Panc1 (cell line): Measurements from ENCODE around the gene PRAMEF5. TPM values are rescaled to one million over a fixed set of nuclear protein-coding genes. Genes with fewer than 3 reads are reported as not detected.
"Not testable (repeated sequence)": the region's sequence is repeated elsewhere in the genome, so short reads cannot be mapped to it uniquely, and the experiment has no call there.

Experiments used
- ATAC-seq: fragments of 200-7000 bp; cut with Tn5 transposase; 2 replicates; pipeline ENCODE4 v1.9.1; 2020; ENCODE audit warnings: mild to moderate bottlenecking, moderate library complexity
- Bru-seq: library from RNA; stranded (reverse); fragments of 400-500 nt; gene quantifications from one replicate; lab custom pipeline; 2021; lab: Mats Ljungman, UMichigan
- BruChase-seq, 2 experiments: library from RNA; stranded (reverse); fragments of 400-500 nt; gene quantifications; one replicate each; lab custom pipeline; 2021; lab: Mats Ljungman, UMichigan
- BruUV-seq: library from RNA; stranded (reverse); fragments of 400-500 nt; replicated peaks from 2 replicates; lab custom pipeline; 2021; lab: Mats Ljungman, UMichigan
- CTCF ChIA-PET: fragments of 300-600 bp; sonication (Branson Sonifier 250); formaldehyde crosslinking; loops from one replicate; lab custom pipeline; 2022; ENCODE audit warnings: antibody characterized with exemption; lab: Charles Lee
- POLR2A ChIA-PET: fragments of 300-600 bp; sonication (Branson Sonifier 250); formaldehyde crosslinking; loops from one replicate; lab custom pipeline; 2022; ENCODE audit warnings: antibody characterized with exemption; lab: Charles Lee
- DNase-seq: peaks from one replicate; pipeline ENCODE4 v3.0.0-alpha.2; 2010; ENCODE audit warnings: low read depth, low spot score
- H3K27ac ChIP-seq: 2 replicates; pipeline ENCODE4 v1.5.1; 2011; ENCODE audit warnings: mild to moderate bottlenecking, low read length, inconsistent platforms
- H3K27me3 ChIP-seq: fragments of 200-500 bp; sonication (Bioruptor generic); 2 replicates; pipeline ENCODE4 v1.6.0; 2014; ENCODE audit warnings: low read length, inconsistent platforms; ENCODE audit not compliant: control insufficient read depth, insufficient read depth
- H3K36me3 ChIP-seq: fragments of 200-500 bp; sonication (Bioruptor generic); 2 replicates; pipeline ENCODE4 v1.5.1; 2014; ENCODE audit warnings: inconsistent platforms, mild to moderate bottlenecking, low read length, moderate library complexity; ENCODE audit not compliant: control insufficient read depth, insufficient read depth
- H3K4me1 ChIP-seq: 2 replicates; pipeline ENCODE4 v1.5.1; 2011; ENCODE audit warnings: inconsistent platforms, mild to moderate bottlenecking, low read length, moderate library complexity; ENCODE audit not compliant: control insufficient read depth, insufficient read depth
- H3K4me3 ChIP-seq, 2 experiments: 2 replicates each; pipeline ENCODE4 v1.5.1; 2011 to 2012; ENCODE audit warnings: low read depth in 2 of 2, low read length in 2 of 2, mild to moderate bottlenecking in 2 of 2, inconsistent platforms in 1 of 2, moderate library complexity in 1 of 2
- H3K9me3 ChIP-seq: fragments of 200-500 bp; sonication (Bioruptor generic); 2 replicates; pipeline ENCODE4 v1.5.1; 2014; ENCODE audit warnings: low read depth, mild to moderate bottlenecking, inconsistent platforms, low read length, moderate library complexity; ENCODE audit not compliant: control insufficient read depth, insufficient read depth
- in situ Hi-C: cut with HindIII; loops from 2 replicates; pipeline ENCODE4 v1.10.0; 2016; ENCODE audit warnings: low sequenced_read_pairs, low pct_unique_long_range_greater_than_20kb
- intact Hi-C: fragments of 100-400 bp; cut with micrococcal nuclease; formaldehyde crosslinking; loops from one replicate; pipeline ENCODE4 v1.10.0; 2022; ENCODE audit not compliant: unreplicated experiment
- long read RNA-seq: library from polyadenylated mRNA; unstranded; transcript quantifications from one replicate; pipeline ENCODE4 v2.0.0, GENCODE V29; 2021; ENCODE audit not compliant: unreplicated experiment
- polyA plus RNA-seq: library from polyadenylated mRNA; unstranded; fragments of >200 nt; gene quantifications from one replicate; pipeline ENCODE4 v1.2.1, GENCODE V29; 2012; ENCODE audit warnings: missing spikeins; ENCODE audit not compliant: insufficient read length
- total RNA-seq: library from RNA; stranded (reverse); gene quantifications from one replicate; pipeline ENCODE4 v1.2.1, GENCODE V29; 2021; ENCODE audit not compliant: unreplicated experiment

PRAMEF5 gene
- not detected for total RNA-seq
- not detected for polyA plus RNA-seq
- Bru-seq, nascent RNA: not detected
- BruChase-seq, experiment 1, labeled RNA remaining after a 2-hour chase: not detected
- not detected for BruChase-seq, experiment 2, labeled RNA remaining after a 6-hour chase
- long read RNA-seq: 0 reads

DNA sequence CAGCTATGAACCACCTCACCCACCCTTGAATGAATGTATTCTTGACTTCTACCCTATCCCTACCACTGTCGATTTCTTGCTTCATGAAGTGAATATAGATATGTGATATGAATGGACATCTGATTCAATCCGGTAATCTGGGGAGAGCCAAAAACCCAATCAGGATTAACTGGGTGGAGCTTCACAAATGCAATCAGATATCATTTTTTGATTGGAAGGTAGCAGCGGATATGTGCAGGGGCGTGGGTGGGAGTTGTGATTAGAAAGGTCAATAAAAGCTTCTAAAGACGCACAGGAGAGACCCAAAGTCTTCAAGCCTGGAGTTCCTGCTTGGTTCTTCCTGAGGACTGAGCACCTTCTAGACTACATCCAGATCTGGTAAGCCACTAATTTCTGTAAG is at the start of gene PRAMEF5:
PRAMEF5 (plus strand) TSS at position 301 of the 400 bp plus-strand sequence. CDS start 5,071 bp downstream, outside the sequence.
- POLR2A ChIA-PET, BruUV-seq, H3K36me3 ChIP-seq, H3K9me3 ChIP-seq, H3K4me1 ChIP-seq, intact Hi-C loops, ATAC-seq, CTCF ChIA-PET, in situ Hi-C loops, H3K27ac ChIP-seq, DNase-seq, H3K4me3 ChIP-seq, H3K27me3 ChIP-seq: not testable (repeated sequence)

DNA sequence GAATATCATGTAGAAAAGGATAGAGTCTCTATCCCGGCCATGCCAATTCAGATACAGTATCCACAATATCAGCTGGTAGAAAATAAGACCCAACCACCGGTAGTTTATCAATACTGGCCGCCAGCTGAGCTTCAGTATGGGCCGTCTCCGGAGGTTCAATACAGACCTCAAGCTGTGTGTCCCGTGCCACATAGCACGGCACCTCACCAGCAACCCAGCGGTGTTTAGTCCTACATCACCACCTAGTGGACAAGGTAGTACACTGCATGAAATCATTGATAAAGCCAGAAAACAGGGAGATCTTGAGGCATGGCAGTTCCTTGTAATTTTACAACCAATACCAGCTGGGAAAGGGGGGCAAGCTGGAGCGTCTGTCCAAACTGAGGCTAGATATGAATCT is 45.3 kb upstream of the PRAMEF5 start:
- H3K9me3 ChIP-seq, POLR2A ChIA-PET, BruUV-seq, intact Hi-C loops, CTCF ChIA-PET, in situ Hi-C loops, DNase-seq, H3K4me3 ChIP-seq, H3K36me3 ChIP-seq, ATAC-seq, H3K4me1 ChIP-seq, H3K27me3 ChIP-seq, H3K27ac ChIP-seq: not testable (repeated sequence)

DNA sequence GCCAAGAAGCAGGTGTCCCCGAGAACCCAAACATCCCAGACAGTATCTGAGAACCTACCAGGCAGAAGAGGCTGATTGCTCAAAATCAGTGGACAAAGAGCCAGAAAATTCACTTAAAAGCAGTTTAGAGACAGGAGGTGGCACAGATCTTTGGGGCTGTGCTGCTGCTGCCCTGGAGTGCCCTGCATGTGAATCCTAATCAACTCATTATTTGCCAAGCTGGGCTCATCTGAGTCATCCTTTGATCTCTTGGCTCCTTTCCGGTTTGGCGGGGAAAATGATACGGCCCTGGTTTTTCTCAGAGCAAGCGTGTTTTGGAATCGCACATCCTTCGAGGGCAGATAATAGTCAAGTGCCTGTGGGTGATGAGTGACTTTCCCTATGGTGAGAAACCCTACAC is 37.4 kb upstream of the PRAMEF5 start:
- H3K4me3 ChIP-seq, DNase-seq, H3K27me3 ChIP-seq, POLR2A ChIA-PET, ATAC-seq, intact Hi-C loops, H3K36me3 ChIP-seq, H3K9me3 ChIP-seq, H3K4me1 ChIP-seq, BruUV-seq, in situ Hi-C loops, CTCF ChIA-PET, H3K27ac ChIP-seq: not testable (repeated sequence)

DNA sequence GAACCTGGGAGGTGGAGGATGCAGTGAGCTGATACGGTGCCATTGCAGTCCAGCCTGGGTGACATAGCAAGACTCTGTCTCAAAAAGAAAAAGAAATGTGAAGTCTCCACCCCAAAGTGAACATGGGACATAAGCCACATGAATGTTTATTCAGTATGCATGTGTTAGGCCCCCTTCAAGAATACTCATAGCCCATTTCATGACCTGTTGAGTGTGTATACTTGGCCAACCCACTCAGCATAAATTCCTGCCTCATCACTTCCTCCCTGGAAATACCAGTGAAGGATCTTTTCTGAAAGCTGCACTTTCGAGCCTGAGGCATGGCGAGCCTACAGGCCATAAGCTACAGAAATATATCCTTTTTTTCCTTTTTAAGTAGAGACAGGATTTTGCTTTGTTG is 34.8 kb upstream of the PRAMEF5 start:
- in situ Hi-C loops, H3K27me3 ChIP-seq, DNase-seq, intact Hi-C loops, H3K4me3 ChIP-seq, H3K9me3 ChIP-seq, POLR2A ChIA-PET, ATAC-seq, CTCF ChIA-PET, H3K36me3 ChIP-seq, BruUV-seq, H3K4me1 ChIP-seq, H3K27ac ChIP-seq: not testable (repeated sequence)

DNA sequence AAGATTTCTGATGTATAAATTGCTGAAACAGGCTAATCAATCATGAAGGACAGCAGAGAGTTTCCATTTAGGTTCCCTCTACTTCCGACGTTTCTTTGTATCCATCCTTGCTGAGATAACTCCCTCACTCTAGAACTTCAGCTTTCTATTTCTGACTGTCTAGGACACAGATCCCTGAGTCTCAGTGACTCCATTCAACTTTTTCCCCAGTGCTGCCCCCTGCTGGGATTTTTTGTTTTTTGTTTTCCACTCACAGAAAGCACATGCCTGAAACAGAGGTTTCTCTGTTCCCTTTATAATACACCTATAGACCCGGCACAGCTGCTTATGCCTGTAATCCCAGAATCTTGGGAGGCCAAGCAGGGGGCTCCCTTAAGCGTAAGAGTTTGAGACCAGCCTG is 31.2 kb upstream of the PRAMEF5 start:
- POLR2A ChIA-PET, H3K27ac ChIP-seq, BruUV-seq, ATAC-seq, H3K27me3 ChIP-seq, H3K4me3 ChIP-seq, intact Hi-C loops, H3K36me3 ChIP-seq, H3K4me1 ChIP-seq, H3K9me3 ChIP-seq, in situ Hi-C loops, DNase-seq, CTCF ChIA-PET: not testable (repeated sequence)
